Transverse colon (tissue), 4 donors: Measurements from ENCODE around the gene IGSF9B. TPM values are rescaled to one million over a fixed set of nuclear protein-coding genes. Genes with fewer than 3 reads are reported as not detected.

Experiments used
- DNase-seq: peaks from one replicate; pipeline ENCODE4 v3.0.0-alpha.2; 2019
- H3K27ac ChIP-seq, 4 donors: fragments of 200-600 bp; sonication (generic); 2 replicates each; pipeline ENCODE4 v1.5.1; 2016 to 2018; ENCODE audit warnings: inconsistent platforms in 4 of 4
- H3K27me3 ChIP-seq: fragments of 200-600 bp; sonication (generic); 2 replicates; pipeline ENCODE4 v1.5.1; 2017; ENCODE audit warnings: inconsistent platforms
- H3K36me3 ChIP-seq, 4 donors: fragments of 200-600 bp; sonication (generic); 2 replicates each; pipeline ENCODE4 v1.5.1; 2017 to 2019; ENCODE audit warnings: inconsistent platforms in 4 of 4
- H3K4me1 ChIP-seq, 4 donors: fragments of 200-600 bp; sonication (generic); 2 replicates each; pipeline ENCODE4 v1.5.1; 2017 to 2020; ENCODE audit warnings: inconsistent platforms in 4 of 4
- H3K4me3 ChIP-seq, 4 donors: fragments of 200-600 bp; sonication (generic); 1 replicate in 1 of 4; 2 replicates in 3 of 4; pipeline versions ENCODE4 v1.5.1 to v1.6.1; 2017 to 2019; ENCODE audit warnings: inconsistent platforms in 4 of 4
- H3K9me3 ChIP-seq, 2 donors: fragments of 200-600 bp; sonication (generic); 2 replicates each; pipeline ENCODE4 v1.5.1; 2017 to 2019; ENCODE audit warnings: inconsistent platforms in 2 of 2
- CTCF ChIP-seq, 5 experiments: fragments of 200-600 bp in 3 of 5; fragments of 450-650 bp in 2 of 5; sonication (generic) in 3 of 5; IDR thresholded peaks; 1 replicate in 2 of 5; 2 replicates in 3 of 5; pipeline ENCODE4 v1.5.1; 2016 to 2017; ENCODE audit warnings: antibody characterized with exemption in 5 of 5, inconsistent platforms in 3 of 5, mild to moderate bottlenecking in 2 of 5, moderate library complexity in 1 of 5
- EP300 ChIP-seq: sonication (generic); formaldehyde crosslinking; IDR thresholded peaks from one replicate; pipeline ENCODE4 v1.6.1; 2017; ENCODE audit warnings: antibody characterized with exemption, low read depth
- POLR2A ChIP-seq: fragments of 450-650 bp; IDR thresholded peaks from one replicate; pipeline ENCODE4 v1.6.1; 2016; ENCODE audit warnings: antibody characterized with exemption, mild to moderate bottlenecking, moderate library complexity
- POLR2AphosphoS5 ChIP-seq, 3 donors: sonication (generic); formaldehyde crosslinking; IDR thresholded peaks; one replicate each; pipeline ENCODE4 v1.6.1; 2016; ENCODE audit warnings: antibody characterized with exemption in 3 of 3
- WGBS, 2 donors: methylation state at CpG; one replicate each; pipeline ENCODE4 v1.1.5; 2018; ENCODE audit warnings: low coverage in 1 of 2; 5-methylcytosine and 5-hydroxymethylcytosine counted together
- in situ Hi-C, 4 donors: fragments of 200-750 bp; cut with MboI; loops; one replicate each; pipeline versions ENCODE4 v1.15.0 to v1.15.1; 2017; ENCODE audit warnings: low sequenced_read_pairs in 3 of 4, low pct_ligation_motif_present in 1 of 4, low pct_unique_long_range_greater_than_20kb in 1 of 4
- intact Hi-C: fragments of 100-400 bp; cut with DNase I; formaldehyde crosslinking; loops from one replicate; pipeline ENCODE4 v1.15.1; 2023; ENCODE audit warnings: low total_unique reads
- total RNA-seq, 4 donors: library from RNA; depleted of rRNA; stranded (reverse); fragments of >200 nt; gene quantifications; one replicate each; pipeline ENCODE4 v1.1.0, GENCODE V29; 2016

IGSF9B gene
- total RNA-seq, 4 donors from 2014 or later = 2.6 to 15.3 (median 4.9) TPM

GRCh38 chr11:133917921-133918607, 38.7 kb downstream of the IGSF9B start:
- 46% methylated on average over 50 of the region's 52 CpGs; no CpG with 5 or more reads in 1 of the 2 donors for WGBS, 2 donors
- TF ChIP-seq POLR2A (no peak), POLR2AphosphoS5 (IDR thresholded peaks at IDR 0.05) (no peak), CTCF (IDR thresholded peaks at IDR 0.05) (no peak), EP300 (no peak)
- in situ Hi-C loops = no loop called here
- H3K36me3 ChIP-seq = no peaks in the 10 kb centered on the region
- H3K9me3 ChIP-seq = no peaks in the 10 kb centered on the region
- no peak overlapping the region for H3K27ac ChIP-seq
- H3K27me3 ChIP-seq = no peaks in the 10 kb centered on the region
- peaks cover 0 to 4% (median 0%) of the 10 kb centered on the region in 4 donors for H3K4me1 ChIP-seq
- no peak overlapping the region for H3K4me3 ChIP-seq
- DNase-seq = no peak
- intact Hi-C loops = no loop called here

DNA sequence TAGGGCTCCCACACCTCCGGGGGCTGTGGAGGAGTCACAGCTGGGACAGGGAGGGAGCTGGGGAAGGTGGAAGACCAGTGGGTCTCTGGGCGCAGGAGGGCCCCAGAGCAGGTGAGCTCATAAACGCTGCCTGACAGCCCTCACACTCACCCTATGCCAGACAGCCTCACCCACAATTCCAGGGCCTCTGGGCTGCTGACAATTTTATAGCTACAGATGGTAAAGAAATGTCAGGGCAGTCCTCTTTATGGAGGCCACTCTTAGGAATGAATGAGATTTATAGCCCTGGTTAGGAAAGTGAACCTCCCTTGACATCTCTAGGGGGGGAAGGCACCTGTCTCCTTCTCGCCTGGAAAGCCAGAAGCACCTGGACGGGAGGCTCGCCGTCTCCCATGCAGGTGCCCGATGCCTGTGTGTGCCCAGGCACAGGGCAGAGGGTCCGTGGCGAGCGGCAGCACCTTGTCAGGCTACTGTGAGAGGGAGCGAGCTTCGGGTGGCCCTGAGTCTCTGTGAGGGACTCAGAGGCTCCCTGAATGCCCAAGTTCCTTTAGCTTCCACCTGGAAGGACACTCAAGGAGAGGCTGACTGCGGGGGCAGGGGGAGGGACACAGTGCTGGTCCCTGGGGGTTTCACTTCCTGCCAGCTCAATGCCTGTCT, 39.9 kb downstream of the IGSF9B start:
- in situ Hi-C loops (no loop called here), intact Hi-C loops (no loop called here)
- no peaks in the 10 kb centered on the region for H3K9me3 ChIP-seq
- no peak overlapping the region for H3K27ac ChIP-seq
- H3K4me1 ChIP-seq = peaks cover 0 to 4% (median 0%) of the 10 kb centered on the region in 4 donors
- no peaks in the 10 kb centered on the region for H3K27me3 ChIP-seq
- whole genome bisulfite sequencing, 2 donors = 62% methylated on average over 13 of the region's 14 CpGs; no CpG with 5 or more reads in 1 of the 2 donors
- H3K4me3 ChIP-seq = no peak overlapping the region
- no peak for DNase-seq
- H3K36me3 ChIP-seq = no peaks in the 10 kb centered on the region
- TF ChIP-seq POLR2A (no peak), CTCF (IDR thresholded peaks at IDR 0.05) (no peak), EP300 (no peak), POLR2AphosphoS5 (IDR thresholded peaks at IDR 0.05) (no peak)

DNA sequence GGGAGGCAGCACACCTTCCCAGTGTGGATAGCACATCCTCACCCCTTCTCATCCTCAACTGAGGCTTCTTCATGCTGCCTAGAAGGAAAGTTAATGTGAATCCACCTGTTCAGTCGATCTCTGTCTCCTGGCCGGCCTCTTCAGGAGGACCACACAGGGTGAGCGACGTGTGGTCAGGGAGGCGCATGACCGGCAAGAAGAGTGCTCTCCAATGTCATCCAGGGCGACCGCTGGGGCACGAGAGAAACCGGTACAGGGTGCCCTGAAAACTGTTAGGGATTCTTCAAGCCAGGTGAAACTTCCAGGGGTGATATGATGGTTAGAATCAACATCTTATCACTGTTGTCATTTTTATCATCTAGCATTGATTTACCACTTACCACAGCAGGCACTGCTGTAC, 43.0 kb downstream of the IGSF9B start:
- H3K27me3 ChIP-seq = no peaks in the 10 kb centered on the region
- TF ChIP-seq CTCF (IDR thresholded peaks at IDR 0.05) (no peak), POLR2A (no peak), EP300 (no peak), POLR2AphosphoS5 (IDR thresholded peaks at IDR 0.05) (no peak)
- WGBS, 2 donors = 89 to 100% methylated on average over 4 to 10 of the region's 10 CpGs
- no peak overlapping the region for H3K27ac ChIP-seq
- in situ Hi-C loops = no loop called here
- DNase-seq = no peak
- intact Hi-C loops = no loop called here
- peaks cover 0 to 4% (median 0%) of the 10 kb centered on the region in 4 donors for H3K4me1 ChIP-seq
- H3K4me3 ChIP-seq = no peak overlapping the region
- H3K9me3 ChIP-seq = no peaks in the 10 kb centered on the region
- no peaks in the 10 kb centered on the region for H3K36me3 ChIP-seq

GRCh38 chr11:133911171-133911570, 45.6 kb downstream of the IGSF9B start:
- Histone ChIP-seq H3K27ac (no peak overlapping the region), H3K4me3 (no peak overlapping the region), H3K4me1 (no peaks in the 10 kb centered on the region), H3K27me3 (no peaks in the 10 kb centered on the region), H3K36me3 (no peaks in the 10 kb centered on the region), H3K9me3 (no peaks in the 10 kb centered on the region)
- TF ChIP-seq CTCF (IDR thresholded peaks at IDR 0.05) (no peak), EP300 (no peak), POLR2AphosphoS5 (IDR thresholded peaks at IDR 0.05) (no peak), POLR2A (no peak)
- no peak for DNase-seq
- intact Hi-C loops (no loop called here), in situ Hi-C loops (no loop called here)
- WGBS, 2 donors = 67 to 85% methylated on average over 1 to 3 of the region's 3 CpGs
